Lower leg skin (tissue), 3 donors: ENCODE data around the gene IVD.

Experiments used
- CTCF ChIP-seq, 3 donors: fragments of 450-650 bp; IDR thresholded peaks; one replicate each; pipeline ENCODE4 v1.5.1; 2016; ENCODE audit warnings: antibody characterized with exemption in 3 of 3, mild to moderate bottlenecking in 3 of 3, moderate library complexity in 2 of 3
- POLR2A ChIP-seq, 2 donors: fragments of 450-650 bp; IDR thresholded peaks; one replicate each; pipeline ENCODE4 v1.6.1; 2016 to 2017; ENCODE audit warnings: antibody characterized with exemption in 2 of 2, mild to moderate bottlenecking in 1 of 2, moderate library complexity in 1 of 2

- TF ChIP-seq CTCF (IDR thresholded peaks at IDR 0.05) (no peak), POLR2A (IDR thresholded peaks at IDR 0.05) (no peak)
Observed at GRCh38 chr15:40397688-40398412, 7.7 kb upstream of the IVD start.
